PFSK-1 (cell line): ENCODE measurements around the gene ZFAND3.
A peak's percentile ranks its signal among the peaks of the same experiment; 100 is the strongest.

ENCODE experiments used
- FOXP2 ChIP-seq: optimal IDR thresholded peaks from 2 replicates; pipeline ENCODE3; 2011; ENCODE audit warnings: borderline replicate concordance, control low read depth, inconsistent platforms; ENCODE audit not compliant: insufficient read depth; ENCODE audit errors: extremely low read length, extremely low read depth
- POLR2AphosphoS5 ChIP-seq: IDR thresholded peaks from 2 replicates; pipeline ENCODE4 v1.6.1; 2012; ENCODE audit warnings: low read depth, mild to moderate bottlenecking, control low read depth, low read length, moderate library complexity
- REST ChIP-seq, 2 experiments: IDR thresholded peaks; 2 replicates each; pipeline versions ENCODE4 v1.6.1 to v1.8.0; 2011 to 2012; ENCODE audit warnings: low read depth in 2 of 2, low read length in 2 of 2, control low read depth in 1 of 2, inconsistent platforms in 1 of 2, mild to moderate bottlenecking in 1 of 2, moderate library complexity in 1 of 2; ENCODE audit not compliant: insufficient read depth in 1 of 2
- SIN3A ChIP-seq: IDR thresholded peaks from 2 replicates; pipeline ENCODE4 v1.6.1; 2012; ENCODE audit warnings: mild to moderate bottlenecking, low read length, moderate library complexity, borderline replicate concordance; ENCODE audit not compliant: insufficient read depth
- TAF1 ChIP-seq: IDR thresholded peaks from 2 replicates; pipeline ENCODE4 v1.6.1; 2012; ENCODE audit warnings: low read length, control low read depth, borderline replicate concordance; ENCODE audit not compliant: insufficient read depth

Gene ZFAND3

GRCh38 chr6:37779902-37780628, 39.5 kb upstream of the ZFAND3 start:
- no peak for TF ChIP-seq TAF1
- no peak for TF ChIP-seq POLR2AphosphoS5
- no peak for TF ChIP-seq REST (IDR thresholded peaks at IDR 0.05; ENCODE audit: insufficient read depth in 1 of 2, low read depth in 2 of 2, low read length in 2 of 2)
- TF ChIP-seq SIN3A = no peak
- TF ChIP-seq FOXP2 = no peak

GRCh38 chr6:37781788-37782187, 37.7 kb upstream of the ZFAND3 start:
- TF ChIP-seq POLR2AphosphoS5 (no peak), SIN3A (no peak), FOXP2 (no peak)

- TF ChIP-seq POLR2AphosphoS5 (no peak), TAF1 (peak; percentile 57; the same call in 1 of the 2 replicates), REST (IDR thresholded peaks at IDR 0.05; ENCODE audit: insufficient read depth in 1 of 2, low read depth in 2 of 2, low read length in 2 of 2) (no peak), SIN3A (no peak), FOXP2 (no peak)
These were observed 36.3 kb upstream of the ZFAND3 start for GRCh38 chr6:37783025-37783855.

GRCh38 chr6:37783856-37784584, 35.5 kb upstream of the ZFAND3 start:
- TF ChIP-seq SIN3A = no peak
- TF ChIP-seq POLR2AphosphoS5 = 0 out of 2 replicates have a peak, but pooled peaks have one; percentile 62
- peak; percentile 51; the same call in 1 of the 2 replicates for TF ChIP-seq TAF1

- TF ChIP-seq FOXP2 = no peak
- no peak for TF ChIP-seq TAF1
These were observed 35.0 kb upstream of the ZFAND3 start for GRCh38 chr6:37784585-37784967.

GRCh38 chr6:37785002-37785662, 34.4 kb upstream of the ZFAND3 start:
- no peak for TF ChIP-seq POLR2AphosphoS5
- TF ChIP-seq SIN3A = no peak
- TF ChIP-seq FOXP2 = no peak
- no peak for TF ChIP-seq TAF1
- TF ChIP-seq REST (IDR thresholded peaks at IDR 0.05; ENCODE audit: insufficient read depth in 1 of 2, low read depth in 2 of 2, low read length in 2 of 2) = no peak
